CD14-positive monocyte (primary cell): Measurements from ENCODE around the gene PAK4. TPM values are rescaled to one million over a fixed set of nuclear protein-coding genes. Genes with fewer than 3 reads are reported as not detected.

ENCODE experiments used
- DNase-seq, 3 donors: peaks; one replicate each; pipeline ENCODE4 v3.0.0-alpha.2; 2011 to 2022
- H2AFZ ChIP-seq: 2 replicates; pipeline ENCODE4 v1.6.0; 2012; ENCODE audit warnings: mild to moderate bottlenecking, low read depth, low read length, inconsistent platforms; ENCODE audit not compliant: insufficient read depth, poor library complexity, severe bottlenecking
- H3K27ac ChIP-seq, 2 donors: 1 replicate in 1 of 2; 2 replicates in 1 of 2; pipeline ENCODE4 v1.5.1; 2012 to 2013; ENCODE audit warnings: low read length in 2 of 2, control low read depth in 1 of 2, inconsistent platforms in 1 of 2, low read depth in 1 of 2, mild to moderate bottlenecking in 1 of 2
- H3K27me3 ChIP-seq, 2 donors: one replicate each; pipeline versions ENCODE4 v1.6.0 to v1.6.1; 2011 to 2013; ENCODE audit warnings: low read length in 2 of 2; ENCODE audit not compliant: control insufficient read depth in 2 of 2, insufficient read depth in 2 of 2
- H3K36me3 ChIP-seq, 2 donors: replicated peaks in 1 of 2; 1 replicate in 1 of 2; 2 replicates in 1 of 2; pipeline versions ENCODE4 v1.5.1 to v1.6.1; 2012 to 2013; ENCODE audit warnings: low read length in 2 of 2, control low read depth in 1 of 2, inconsistent platforms in 1 of 2, mild to moderate bottlenecking in 1 of 2; ENCODE audit not compliant: insufficient read depth in 2 of 2, control insufficient read depth in 1 of 2
- H3K4me1 ChIP-seq, 2 donors: 1 replicate in 1 of 2; 2 replicates in 1 of 2; pipeline versions ENCODE4 v1.5.1 to v1.6.1; 2012 to 2013; ENCODE audit warnings: low read length in 2 of 2, control low read depth in 1 of 2, inconsistent platforms in 1 of 2, mild to moderate bottlenecking in 1 of 2, moderate library complexity in 1 of 2; ENCODE audit not compliant: insufficient read depth in 2 of 2, control insufficient read depth in 1 of 2
- H3K4me2 ChIP-seq: replicated peaks from 2 replicates; pipeline ENCODE3; 2012; ENCODE audit warnings: low read length, moderate library complexity, mild to moderate bottlenecking; ENCODE audit not compliant: poor library complexity, severe bottlenecking; ENCODE audit errors: extremely low read depth
- H3K4me3 ChIP-seq, 3 experiments: fragments of 200-600 bp in 1 of 3; sonication (generic) in 1 of 3; replicated peaks in 1 of 3; 1 replicate in 2 of 3; 2 replicates in 1 of 3; pipeline ENCODE4 v1.5.1; 2011 to 2013; ENCODE audit warnings: low read length in 3 of 3, mild to moderate bottlenecking in 3 of 3, control low read depth in 2 of 3, low read depth in 2 of 3, inconsistent platforms in 1 of 3, moderate library complexity in 1 of 3
- H3K79me2 ChIP-seq: 2 replicates; pipeline ENCODE4 v1.6.0; 2012; ENCODE audit warnings: mild to moderate bottlenecking, control low read depth, inconsistent platforms, low read length, moderate library complexity; ENCODE audit not compliant: insufficient read depth
- H3K9ac ChIP-seq: 2 replicates; pipeline ENCODE4 v1.6.0; 2017; ENCODE audit warnings: low read length, mild to moderate bottlenecking; ENCODE audit not compliant: insufficient read depth, poor library complexity, severe bottlenecking
- H3K9me3 ChIP-seq, 2 donors: replicated peaks in 1 of 2; 1 replicate in 1 of 2; 2 replicates in 1 of 2; pipeline versions ENCODE4 v1.5.1 to v1.6.1; 2012 to 2013; ENCODE audit warnings: low read length in 2 of 2, control low read depth in 1 of 2; ENCODE audit not compliant: control insufficient read depth in 1 of 2, insufficient read depth in 1 of 2
- H4K20me1 ChIP-seq: 2 replicates; pipeline ENCODE4 v1.6.0; 2012; ENCODE audit warnings: mild to moderate bottlenecking, low read length, control low read depth, moderate library complexity; ENCODE audit not compliant: insufficient read depth
- H3K27ac Mint-ChIP-seq, 7 donors: one replicate each; pipeline ENCODE4 v1.8.0; 2020; ENCODE audit warnings: mild to moderate bottlenecking in 7 of 7, mixed read lengths in 7 of 7, moderate library complexity in 6 of 7, inconsistent platforms in 2 of 7
- H3K27me3 Mint-ChIP-seq, 3 donors: one replicate each; pipeline ENCODE4 v1.8.0; 2021 to 2022; ENCODE audit warnings: low read depth in 3 of 3, mild to moderate bottlenecking in 3 of 3, mixed read lengths in 3 of 3, moderate library complexity in 3 of 3, inconsistent platforms in 1 of 3
- H3K36me3 Mint-ChIP-seq, 2 donors: one replicate each; pipeline ENCODE4 v1.8.0; 2020; ENCODE audit warnings: mixed read lengths in 2 of 2, inconsistent platforms in 1 of 2, mild to moderate bottlenecking in 1 of 2
- H3K4me1 Mint-ChIP-seq: one replicate; pipeline ENCODE4 v1.8.0; 2020; ENCODE audit warnings: mild to moderate bottlenecking, mixed read lengths
- H3K4me3 Mint-ChIP-seq, 2 donors: one replicate each; pipeline ENCODE4 v1.8.0; 2020; ENCODE audit warnings: mild to moderate bottlenecking in 2 of 2, mixed read lengths in 2 of 2, moderate library complexity in 1 of 2
- H3K9me3 Mint-ChIP-seq, 7 donors: one replicate each; pipeline ENCODE4 v1.8.0; 2020 to 2022; ENCODE audit warnings: mixed read lengths in 7 of 7, mild to moderate bottlenecking in 6 of 7, moderate library complexity in 6 of 7, inconsistent platforms in 2 of 7
- CTCF ChIP-seq: fragments of 200-600 bp; IDR thresholded peaks from one replicate; pipeline ENCODE4 v1.8.0; 2022; ENCODE audit warnings: antibody characterized with exemption, mild to moderate bottlenecking
- WGBS: methylation state at CpG from one replicate; pipeline ENCODE4 v1.1.5; 2013; ENCODE audit warnings: missing lambda C conversion rate; ENCODE audit not compliant: insufficient coverage; 5-methylcytosine and 5-hydroxymethylcytosine counted together
- intact Hi-C, 2 donors: fragments of 100-400 bp; cut with micrococcal nuclease; formaldehyde crosslinking; loops; one replicate each; pipeline versions ENCODE4 v1.15.0 to v1.15.1; 2023
- polyA plus RNA-seq, 3 donors: library from polyadenylated mRNA; depleted of rRNA in 1 of 3; unstranded in 2 of 3; stranded (reverse) in 1 of 3; fragments of 300-500 nt in 2 of 3; fragments of >200 nt in 1 of 3; fragmentation: Illumina TruSeq in 2 of 3; gene quantifications; 1 replicate in 2 of 3; 2 replicates in 1 of 3; pipeline ENCODE4 v1.2.3, GENCODE V29; 2012 to 2021

Gene PAK4
- polyA plus RNA-seq, 3 donors: 1.3 to 11.3 (median 1.5) TPM

DNA sequence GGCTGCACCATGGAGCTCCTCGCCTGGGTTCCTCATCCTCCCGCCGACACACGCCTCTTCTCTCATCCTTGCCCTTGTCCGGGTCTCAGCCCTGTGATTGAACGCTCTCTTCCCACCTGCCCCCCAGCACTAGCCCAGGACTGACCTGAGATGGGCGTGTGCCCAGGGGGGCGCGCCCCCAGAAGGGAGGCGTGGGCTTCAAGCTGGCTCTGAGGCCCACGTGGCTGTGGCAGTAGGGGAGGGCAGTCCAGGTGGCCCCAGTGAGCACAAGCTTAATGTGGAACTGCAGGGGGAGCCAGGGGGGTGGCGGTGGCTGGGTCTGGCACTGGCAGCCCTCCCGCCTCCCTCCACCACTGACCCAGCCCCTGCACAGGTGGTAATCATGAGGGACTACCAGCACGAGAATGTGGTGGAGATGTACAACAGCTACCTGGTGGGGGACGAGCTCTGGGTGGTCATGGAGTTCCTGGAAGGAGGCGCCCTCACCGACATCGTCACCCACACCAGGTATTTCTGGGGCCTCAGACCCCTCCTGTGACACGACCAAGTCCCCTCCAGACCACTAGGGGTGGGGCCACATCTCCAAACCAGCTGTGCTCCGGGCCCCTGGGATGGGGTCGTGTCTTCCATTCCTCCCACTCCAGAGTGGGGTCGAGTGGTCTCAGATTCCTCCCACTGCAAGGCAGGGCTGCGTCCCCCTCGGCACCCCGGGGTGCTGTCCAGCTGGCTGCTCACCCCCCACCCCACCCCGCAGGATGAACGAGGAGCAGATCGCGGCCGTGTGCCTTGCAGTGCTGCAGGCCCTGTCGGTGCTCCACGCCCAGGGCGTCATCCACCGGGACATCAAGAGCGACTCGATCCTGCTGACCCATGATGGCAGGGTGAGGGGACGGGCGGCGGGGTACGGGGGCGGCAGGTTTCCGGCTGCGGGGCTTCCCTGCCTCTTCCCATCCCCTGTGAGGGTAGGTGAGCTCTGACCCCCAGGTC lies 49.3 kb downstream of the PAK4 start:
- H3K4me3 Mint-ChIP-seq: no peak overlapping the region
- DNase-seq: no peak
- no peaks in the 10 kb centered on the region for H3K4me1 Mint-ChIP-seq
- no peaks in the 10 kb centered on the region for H3K27me3 Mint-ChIP-seq
- no peak overlapping the region for H3K9ac ChIP-seq
- no peaks in the 10 kb centered on the region for H3K4me1 ChIP-seq
- peaks cover 14 to 67% of the 10 kb centered on the region in 2 donors for H3K36me3 Mint-ChIP-seq
- H2AFZ ChIP-seq: no peak overlapping the region
- no peaks in the 10 kb centered on the region for H3K9me3 ChIP-seq
- H3K79me2 ChIP-seq: no peaks in the 10 kb centered on the region
- no peak overlapping the region for H3K4me3 ChIP-seq
- 97% methylated on average over 27 of the region's 43 CpGs for WGBS
- no peaks in the 10 kb centered on the region for H4K20me1 ChIP-seq
- H3K36me3 ChIP-seq: peaks cover 47 to 74% of the 10 kb centered on the region in 2 donors
- no peaks in the 10 kb centered on the region for H3K9me3 Mint-ChIP-seq
- H3K27ac ChIP-seq: no peak overlapping the region
- H3K4me2 ChIP-seq: no peak overlapping the region
- no peak for TF ChIP-seq CTCF
- no peaks in the 10 kb centered on the region for H3K27me3 ChIP-seq
- no peak overlapping the region for H3K27ac Mint-ChIP-seq
- intact Hi-C loops: no loop called here

DNA sequence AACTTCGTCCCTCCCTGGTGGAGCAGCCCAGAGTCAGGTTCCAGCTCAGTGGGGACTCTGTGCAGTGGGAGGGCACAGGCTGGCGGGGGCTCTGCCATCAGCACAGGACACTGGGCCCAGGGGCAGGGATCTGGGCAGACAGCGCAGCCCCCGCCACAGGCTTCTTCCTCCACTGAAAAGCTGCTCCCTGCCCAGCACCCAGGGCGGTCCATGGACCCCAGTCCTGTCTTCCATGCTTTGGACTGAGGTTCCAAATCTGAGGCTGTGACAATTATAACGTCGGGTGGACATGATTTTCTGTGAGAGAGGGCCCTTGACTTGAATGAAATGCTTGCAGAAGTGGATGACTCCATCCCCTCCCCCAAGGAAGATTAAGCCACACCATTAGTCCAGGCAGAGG lies 50.0 kb downstream of the PAK4 start:
- H3K27me3 ChIP-seq: no peaks in the 10 kb centered on the region
- Mint-ChIP-seq H3K27me3 (no peaks in the 10 kb centered on the region), H3K4me3 (no peak overlapping the region), H3K9me3 (no peaks in the 10 kb centered on the region), H3K27ac (no peak overlapping the region), H3K36me3 (peaks cover 16 to 69% of the 10 kb centered on the region in 2 donors), H3K4me1 (no peaks in the 10 kb centered on the region)
- no peak overlapping the region for H3K9ac ChIP-seq
- no peak overlapping the region for H3K27ac ChIP-seq
- no peaks in the 10 kb centered on the region for H3K4me1 ChIP-seq
- intact Hi-C loops: no loop called here
- TF ChIP-seq CTCF: no peak
- no peaks in the 10 kb centered on the region for H4K20me1 ChIP-seq
- no peak for DNase-seq
- H3K9me3 ChIP-seq: no peaks in the 10 kb centered on the region
- WGBS: 100% methylated on average over 4 of the region's 7 CpGs
- H3K79me2 ChIP-seq: no peaks in the 10 kb centered on the region
- H3K36me3 ChIP-seq: peaks cover 44 to 71% of the 10 kb centered on the region in 2 donors
- no peak overlapping the region for H3K4me3 ChIP-seq
- no peak overlapping the region for H2AFZ ChIP-seq
- no peak overlapping the region for H3K4me2 ChIP-seq
